Subcutaneous adipose tissue (tissue), 4 donors: ENCODE results near the gene ILK. TPM values are rescaled to one million over a fixed set of nuclear protein-coding genes. Genes with fewer than 3 reads are reported as not detected.

Experiments
- CTCF ChIP-seq: fragments of 450-650 bp; IDR thresholded peaks from one replicate; pipeline ENCODE4 v1.5.1; 2016; ENCODE audit warnings: low read depth, mild to moderate bottlenecking, control low read depth, antibody characterized with exemption, moderate library complexity
- total RNA-seq, 4 donors: library from RNA; depleted of rRNA; stranded (reverse); fragments of >200 nt; gene quantifications; one replicate each; pipeline ENCODE4 v1.1.0, GENCODE V29; 2016

Gene ILK
- total RNA-seq, 4 donors from 2014 or later = 105 to 157 (median 119) TPM

GRCh38 chr11:6561288-6561687 is 42.3 kb upstream of the ILK start:
- no peak for TF ChIP-seq CTCF

GRCh38 chr11:6563121-6563619 is 40.4 kb upstream of the ILK start:
- no peak for TF ChIP-seq CTCF

- TF ChIP-seq CTCF = no peak
These were observed 39.9 kb upstream of the ILK start for GRCh38 chr11:6563667-6564066.

GRCh38 chr11:6565325-6565724 is 38.2 kb upstream of the ILK start:
- no peak for TF ChIP-seq CTCF

- no peak for TF ChIP-seq CTCF
These were observed 37.4 kb upstream of the ILK start for GRCh38 chr11:6565988-6566703.

- TF ChIP-seq CTCF = no peak
These were observed 36.7 kb upstream of the ILK start for GRCh38 chr11:6566704-6567370.

- no peak for TF ChIP-seq CTCF
These were observed 36.2 kb upstream of the ILK start for GRCh38 chr11:6567371-6567745.
